OCI-LY7 (cell line): ENCODE data around the gene MYBPC3. TPM values are rescaled to one million over a fixed set of nuclear protein-coding genes. Genes with fewer than 3 reads are reported as not detected.

Experiments used
- BruUV-seq: library from RNA; stranded (reverse); fragments of 400-500 nt; replicated peaks from 2 replicates; lab custom pipeline; 2021; lab: Mats Ljungman, UMichigan
- CTCF ChIA-PET: fragments of 300-600 bp; sonication (Branson Sonifier 250); formaldehyde crosslinking; loops from one replicate; lab custom pipeline; 2022; ENCODE audit warnings: antibody characterized with exemption; ENCODE audit not compliant: unreplicated experiment; lab: Charles Lee
- POLR2A ChIA-PET: fragments of 300-600 bp; sonication (Branson Sonifier 250); formaldehyde crosslinking; loops from one replicate; lab custom pipeline; 2022; ENCODE audit warnings: antibody characterized with exemption; lab: Charles Lee
- DNase-seq: peaks from one replicate; pipeline ENCODE4 v3.0.0-alpha.2; 2015; ENCODE audit warnings: low spot score
- H2AFZ ChIP-seq: fragments of 200-600 bp; sonication (generic), shearing (Covaris generic); 2 replicates; pipeline ENCODE4 v1.6.1; 2014; ENCODE audit warnings: mild to moderate bottlenecking, antibody characterized with exemption, low read length, moderate library complexity
- H3K27ac ChIP-seq: fragments of 200-600 bp; sonication (generic); 2 replicates; pipeline ENCODE4 v1.5.1; 2014; ENCODE audit warnings: mixed run types, low read depth, mild to moderate bottlenecking, moderate library complexity, low read length, inconsistent platforms; ENCODE audit not compliant: poor library complexity, severe bottlenecking
- H3K36me3 ChIP-seq: fragments of 200-600 bp; sonication (generic); 2 replicates; pipeline ENCODE4 v1.6.1; 2014; ENCODE audit warnings: mild to moderate bottlenecking, antibody characterized with exemption, low read length, moderate library complexity, mixed read lengths; ENCODE audit not compliant: insufficient read depth
- H3K4me1 ChIP-seq: fragments of 200-600 bp; sonication (generic); 2 replicates; pipeline ENCODE4 v1.5.1; 2014; ENCODE audit warnings: mild to moderate bottlenecking, low read length; ENCODE audit not compliant: insufficient read depth, poor library complexity, severe bottlenecking
- H3K4me2 ChIP-seq: fragments of 200-600 bp; sonication (generic); 2 replicates; pipeline ENCODE4 v1.6.1; 2014; ENCODE audit warnings: mild to moderate bottlenecking, low read length
- H3K4me3 ChIP-seq: fragments of 200-600 bp; sonication (generic); 2 replicates; pipeline ENCODE4 v1.5.1; 2014; ENCODE audit warnings: mild to moderate bottlenecking, low read depth, low read length; ENCODE audit not compliant: poor library complexity, severe bottlenecking
- H3K79me2 ChIP-seq: fragments of 200-600 bp; sonication (generic); 2 replicates; pipeline ENCODE4 v1.6.1; 2016; ENCODE audit warnings: low read depth, mild to moderate bottlenecking, low read length, moderate library complexity, mixed read lengths; ENCODE audit not compliant: insufficient read depth
- H3K9me2 ChIP-seq: fragments of 200-600 bp; sonication (generic); 2 replicates; pipeline ENCODE4 v1.6.1; 2016; ENCODE audit warnings: mild to moderate bottlenecking, low read length, mixed read lengths; ENCODE audit not compliant: insufficient read depth
- H3K9me3 ChIP-seq: fragments of 200-600 bp; sonication (generic); 2 replicates; pipeline ENCODE4 v1.6.1; 2014; ENCODE audit warnings: mild to moderate bottlenecking, mixed run types, low read length, mixed read lengths
- H4K20me1 ChIP-seq: fragments of 200-600 bp; sonication (generic); 2 replicates; pipeline ENCODE4 v1.6.1; 2014; ENCODE audit warnings: mild to moderate bottlenecking, antibody characterized with exemption, low read length, moderate library complexity, mixed read lengths; ENCODE audit not compliant: insufficient read depth
- CTCF ChIP-seq: fragments of 200-600 bp; sonication (generic); conservative IDR thresholded peaks from 2 replicates; pipeline ENCODE4 v1.5.1; 2014; ENCODE audit warnings: mild to moderate bottlenecking, antibody characterized with exemption, low read length, moderate library complexity, mixed read lengths
- EZH2phosphoT487 ChIP-seq: fragments of 200-600 bp; sonication (generic); IDR thresholded peaks from 2 replicates; pipeline ENCODE4 v1.6.1; 2018; ENCODE audit warnings: low read depth, borderline replicate concordance, mild to moderate bottlenecking, mixed run types, antibody characterized with exemption, low read length, moderate library complexity, mixed read lengths
- intact Hi-C: fragments of 100-400 bp; cut with micrococcal nuclease; formaldehyde crosslinking; loops from one replicate; pipeline ENCODE4 v1.10.0; 2022; ENCODE audit not compliant: unreplicated experiment
- total RNA-seq, 2 experiments: library from RNA; depleted of rRNA in 1 of 2; stranded (reverse); fragments of >200 nt in 1 of 2; shearing (Covaris generic) in 1 of 2; gene quantifications; 2 replicates each; pipeline ENCODE4 v1.2.3, GENCODE V29; 2014 to 2022

The MYBPC3 gene
- total RNA-seq, 2 experiments from 2014 or later: 0.25 to 0.29 TPM

GRCh38 chr11:47332791-47333525 is 19.5 kb downstream of the MYBPC3 start:
- BruUV-seq: no TSS peak
- no peaks in the 10 kb centered on the region for H3K4me1 ChIP-seq
- CTCF ChIA-PET: interaction anchor here (0.5 kb wide), 1 partner anchor 583 kb away, joined by 3 read pairs; no protein-coding TSS in a partner anchor
- no peaks in the 10 kb centered on the region for H3K9me2 ChIP-seq
- no peak for TF ChIP-seq EZH2phosphoT487
- TF ChIP-seq CTCF: no peak
- no peak overlapping the region for H2AFZ ChIP-seq
- H3K27ac ChIP-seq: no peak overlapping the region
- H3K9me3 ChIP-seq: no peaks in the 10 kb centered on the region
- H3K4me2 ChIP-seq: no peak overlapping the region
- peaks cover 24% of the 10 kb centered on the region; the same call in 1 of the 2 replicates for H3K36me3 ChIP-seq
- no peaks in the 10 kb centered on the region for H3K79me2 ChIP-seq
- no peak for DNase-seq
- no peaks in the 10 kb centered on the region for H4K20me1 ChIP-seq
- intact Hi-C loops: no loop called here
- POLR2A ChIA-PET: interaction anchor here (0.9 kb wide), 1 partner anchor 12 kb away, joined by 3 read pairs; no protein-coding TSS in a partner anchor
- H3K4me3 ChIP-seq: no peak overlapping the region

GRCh38 chr11:47332303-47332711 is 20.2 kb downstream of the MYBPC3 start:
- POLR2A ChIA-PET: no interaction called here

More at GRCh38 chr11:47332303-47332711, 20.2 kb downstream of the MYBPC3 start:
- no peaks in the 10 kb centered on the region for H4K20me1 ChIP-seq
- H3K4me2 ChIP-seq: no peak overlapping the region
- H3K9me2 ChIP-seq: no peaks in the 10 kb centered on the region
- DNase-seq: no peak
- no peak overlapping the region for H2AFZ ChIP-seq
- peaks cover 24% of the 10 kb centered on the region; the same call in 1 of the 2 replicates for H3K36me3 ChIP-seq
- H3K79me2 ChIP-seq: no peaks in the 10 kb centered on the region
- CTCF ChIA-PET: no interaction called here
- no peaks in the 10 kb centered on the region for H3K9me3 ChIP-seq
- no peaks in the 10 kb centered on the region for H3K4me1 ChIP-seq
- BruUV-seq: no TSS peak
- TF ChIP-seq CTCF: no peak
- no peak for TF ChIP-seq EZH2phosphoT487
- H3K27ac ChIP-seq: no peak overlapping the region
- intact Hi-C loops: no loop called here
- H3K4me3 ChIP-seq: no peak overlapping the region
